HTR-8/SVneo (cell line): ENCODE results near the gene GDF2.

Experiments
- DNase-seq: peaks from one replicate; pipeline ENCODE4 v3.0.0; 2011; ENCODE audit warnings: low spot score, mixed read lengths; ENCODE audit not compliant: insufficient read length
- FAIRE-seq: peaks from 2 replicates; lab custom pipeline; 2011; peaks lifted over from hg19 to GRCh38; lab: Jason Lieb, UNC

GDF2 gene

DNA sequence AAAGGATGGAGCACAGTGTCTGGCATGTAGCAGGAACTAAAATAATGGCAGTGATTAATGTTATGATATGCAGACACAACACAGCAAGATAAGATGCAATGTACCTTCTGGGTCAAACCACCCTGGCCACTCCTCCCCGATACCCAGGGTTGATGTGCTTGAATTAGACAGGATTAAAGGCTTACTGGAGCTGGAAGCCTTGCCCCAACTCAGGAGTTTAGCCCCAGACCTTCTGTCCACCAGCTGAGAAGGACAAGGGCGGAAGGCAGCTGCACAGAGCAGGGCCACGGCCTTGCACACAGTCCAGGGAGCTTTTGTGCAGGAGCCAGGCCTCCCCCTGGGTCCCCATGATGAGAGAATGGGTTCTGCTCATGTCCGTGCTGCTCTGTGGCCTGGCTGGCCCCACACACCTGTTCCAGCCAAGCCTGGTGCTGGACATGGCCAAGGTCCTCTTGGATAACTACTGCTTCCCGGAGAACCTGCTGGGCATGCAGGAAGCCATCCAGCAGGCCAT is 25.9 kb downstream of the GDF2 start, which contains the start of gene RBP3:
Gene RBP3, plus strand, starts transcription at position 226 of the 514 bp plus-strand sequence. Its CDS starts 122 bp downstream, at position 348.
- FAIRE-seq (no peak), DNase-seq (no peak)

DNA sequence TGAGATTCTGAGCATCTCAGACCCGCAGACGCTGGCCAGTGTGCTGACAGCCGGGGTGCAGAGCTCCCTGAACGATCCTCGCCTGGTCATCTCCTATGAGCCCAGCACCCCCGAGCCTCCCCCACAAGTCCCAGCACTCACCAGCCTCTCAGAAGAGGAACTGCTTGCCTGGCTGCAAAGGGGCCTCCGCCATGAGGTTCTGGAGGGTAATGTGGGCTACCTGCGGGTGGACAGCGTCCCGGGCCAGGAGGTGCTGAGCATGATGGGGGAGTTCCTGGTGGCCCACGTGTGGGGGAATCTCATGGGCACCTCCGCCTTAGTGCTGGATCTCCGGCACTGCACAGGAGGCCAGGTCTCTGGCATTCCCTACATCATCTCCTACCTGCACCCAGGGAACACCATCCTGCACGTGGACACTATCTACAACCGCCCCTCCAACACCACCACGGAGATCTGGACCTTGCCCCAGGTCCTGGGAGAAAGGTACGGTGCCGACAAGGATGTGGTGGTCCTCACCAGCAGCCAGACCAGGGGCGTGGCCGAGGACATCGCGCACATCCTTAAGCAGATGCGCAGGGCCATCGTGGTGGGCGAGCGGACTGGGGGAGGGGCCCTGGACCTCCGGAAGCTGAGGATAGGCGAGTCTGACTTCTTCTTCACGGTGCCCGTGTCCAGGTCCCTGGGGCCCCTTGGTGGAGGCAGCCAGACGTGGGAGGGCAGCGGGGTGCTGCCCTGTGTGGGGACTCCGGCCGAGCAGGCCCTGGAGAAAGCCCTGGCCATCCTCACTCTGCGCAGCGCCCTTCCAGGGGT is 26.6 kb downstream of the GDF2 start:
- FAIRE-seq = no peak
- DNase-seq = no peak

DNA sequence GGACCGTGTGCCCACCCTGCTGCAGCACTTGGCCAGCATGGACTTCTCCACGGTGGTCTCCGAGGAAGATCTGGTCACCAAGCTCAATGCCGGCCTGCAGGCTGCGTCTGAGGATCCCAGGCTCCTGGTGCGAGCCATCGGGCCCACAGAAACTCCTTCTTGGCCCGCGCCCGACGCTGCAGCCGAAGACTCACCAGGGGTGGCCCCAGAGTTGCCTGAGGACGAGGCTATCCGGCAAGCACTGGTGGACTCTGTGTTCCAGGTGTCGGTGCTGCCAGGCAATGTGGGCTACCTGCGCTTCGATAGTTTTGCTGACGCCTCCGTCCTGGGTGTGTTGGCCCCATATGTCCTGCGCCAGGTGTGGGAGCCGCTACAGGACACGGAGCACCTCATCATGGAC is 27.3 kb downstream of the GDF2 start:
- FAIRE-seq = no peak

DNA sequence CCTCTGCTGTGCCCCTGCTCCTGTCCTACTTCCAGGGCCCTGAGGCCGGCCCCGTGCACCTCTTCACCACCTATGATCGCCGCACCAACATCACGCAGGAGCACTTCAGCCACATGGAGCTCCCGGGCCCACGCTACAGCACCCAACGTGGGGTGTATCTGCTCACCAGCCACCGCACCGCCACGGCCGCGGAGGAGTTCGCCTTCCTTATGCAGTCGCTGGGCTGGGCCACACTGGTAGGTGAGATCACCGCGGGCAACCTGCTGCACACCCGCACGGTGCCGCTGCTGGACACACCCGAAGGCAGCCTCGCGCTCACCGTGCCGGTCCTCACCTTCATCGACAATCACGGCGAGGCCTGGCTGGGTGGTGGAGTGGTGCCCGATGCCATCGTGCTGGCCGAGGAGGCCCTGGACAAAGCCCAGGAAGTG is 27.7 kb downstream of the GDF2 start:
- DNase-seq (no peak), FAIRE-seq (no peak)

More for the DNA sequence above, 27.3 kb downstream of the GDF2 start:
- DNase-seq = no peak

DNA sequence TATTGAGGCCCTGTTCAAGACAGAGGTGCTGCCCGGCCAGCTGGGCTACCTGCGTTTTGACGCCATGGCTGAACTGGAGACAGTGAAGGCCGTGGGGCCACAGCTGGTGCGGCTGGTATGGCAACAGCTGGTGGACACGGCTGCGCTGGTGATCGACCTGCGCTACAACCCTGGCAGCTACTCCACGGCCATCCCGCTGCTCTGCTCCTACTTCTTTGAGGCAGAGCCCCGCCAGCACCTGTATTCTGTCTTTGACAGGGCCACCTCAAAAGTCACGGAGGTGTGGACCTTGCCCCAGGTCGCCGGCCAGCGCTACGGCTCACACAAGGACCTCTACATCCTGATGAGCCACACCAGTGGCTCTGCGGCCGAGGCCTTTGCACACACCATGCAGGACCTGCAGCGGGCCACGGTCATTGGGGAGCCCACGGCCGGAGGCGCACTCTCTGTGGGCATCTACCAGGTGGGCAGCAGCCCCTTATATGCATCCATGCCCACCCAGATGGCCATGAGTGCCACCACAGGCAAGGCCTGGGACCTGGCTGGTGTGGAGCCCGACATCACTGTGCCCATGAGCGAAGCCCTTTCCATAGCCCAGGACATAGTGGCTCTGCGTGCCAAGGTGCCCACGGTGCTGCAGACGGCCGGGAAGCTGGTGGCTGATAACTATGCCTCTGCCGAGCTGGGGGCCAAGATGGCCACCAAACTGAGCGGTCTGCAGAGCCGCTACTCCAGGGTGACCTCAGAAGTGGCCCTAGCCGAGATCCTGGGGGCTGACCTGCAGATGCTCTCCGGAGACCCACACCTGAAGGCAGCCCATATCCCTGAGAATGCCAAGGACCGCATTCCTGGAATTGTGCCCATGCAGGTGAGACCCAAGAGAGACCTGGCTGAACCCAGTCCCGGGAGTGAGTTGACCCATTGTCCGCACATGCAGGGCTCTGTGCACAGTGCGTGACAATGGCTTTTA is 28.7 kb downstream of the GDF2 start:
- no peak for DNase-seq
- no peak for FAIRE-seq

DNA sequence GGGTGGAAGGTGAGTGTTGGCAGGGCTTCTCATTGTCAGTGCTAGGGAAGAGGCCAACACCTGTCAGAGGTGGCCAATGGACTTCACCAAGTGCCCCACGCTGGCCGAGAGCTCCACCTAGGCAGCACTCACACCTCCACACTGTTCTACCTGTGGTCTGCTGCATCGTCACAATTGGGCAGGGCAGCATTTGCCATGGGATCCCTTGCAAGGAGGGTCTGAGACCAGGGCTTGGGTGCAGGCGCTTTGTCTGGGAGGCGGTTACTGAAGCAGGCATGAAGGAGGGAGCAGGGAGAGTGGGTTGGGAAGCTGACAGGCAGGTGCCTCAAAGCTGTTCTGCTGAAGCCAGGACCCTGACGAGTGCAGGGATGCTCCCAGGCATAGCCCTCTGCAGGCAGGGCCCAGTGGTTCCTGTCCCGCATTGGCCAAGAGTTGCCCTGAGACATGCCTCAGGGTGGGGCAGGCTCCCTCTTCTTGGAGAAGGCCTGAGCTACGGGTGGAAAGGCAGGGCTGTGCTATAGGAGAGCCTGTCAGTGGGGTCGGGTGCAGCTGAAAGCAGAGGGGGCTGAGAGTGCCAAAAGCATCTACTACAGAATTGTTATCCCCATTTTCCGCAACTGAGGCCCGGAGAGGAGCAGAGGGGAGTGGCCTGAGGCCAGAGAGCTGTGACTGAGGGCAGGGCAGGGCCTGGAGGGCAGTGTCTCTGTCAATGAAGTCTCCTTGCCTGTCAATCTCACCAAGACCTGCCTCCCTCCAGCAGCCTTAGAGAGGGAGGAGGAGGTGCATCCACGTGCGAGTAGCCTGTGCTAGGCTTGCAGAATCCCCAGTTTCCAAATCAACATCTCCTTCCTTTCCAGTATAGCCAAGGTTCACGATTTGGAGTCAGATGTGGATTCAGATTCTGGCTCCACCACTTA is 29.9 kb downstream of the GDF2 start:
- no peak for FAIRE-seq
- no peak for DNase-seq

DNA sequence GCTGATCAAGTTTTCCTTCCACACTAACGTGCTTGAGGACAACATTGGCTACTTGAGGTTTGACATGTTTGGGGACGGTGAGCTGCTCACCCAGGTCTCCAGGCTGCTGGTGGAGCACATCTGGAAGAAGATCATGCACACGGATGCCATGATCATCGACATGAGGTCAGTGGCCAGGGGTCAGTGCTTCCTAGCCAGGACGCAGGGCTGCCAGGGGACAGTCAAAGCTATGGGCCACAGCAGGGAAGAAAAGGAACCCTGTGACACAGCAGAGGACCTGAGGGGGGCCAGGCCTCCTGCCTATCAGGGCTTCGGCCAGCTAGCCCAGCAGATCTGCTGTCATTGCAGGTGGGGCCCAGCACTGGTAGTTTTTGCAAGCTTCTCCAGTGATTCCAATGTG is 31.1 kb downstream of the GDF2 start:
- FAIRE-seq = no peak
- DNase-seq = no peak

DNA sequence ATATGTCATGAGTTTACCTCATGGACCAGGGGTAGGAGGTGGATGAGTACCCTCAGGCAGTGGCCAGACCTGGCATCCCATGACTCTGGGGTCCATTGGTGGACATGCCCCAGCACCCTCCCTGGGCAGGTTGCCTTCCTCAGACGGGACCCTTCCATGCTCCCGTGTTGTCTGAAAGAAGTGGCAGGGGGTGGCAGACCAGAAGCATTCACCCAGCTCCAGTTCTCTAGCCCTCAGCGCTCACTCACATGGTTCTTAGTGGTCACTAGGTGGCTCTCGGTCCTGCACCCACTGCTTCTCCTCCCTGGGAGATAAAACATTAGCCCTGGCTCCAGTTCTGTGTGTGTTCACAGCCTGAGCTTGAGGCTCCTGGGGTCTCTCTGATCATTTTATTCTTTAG is 31.9 kb downstream of the GDF2 start:
- FAIRE-seq = no peak
- DNase-seq = peak; percentile 53

DNA sequence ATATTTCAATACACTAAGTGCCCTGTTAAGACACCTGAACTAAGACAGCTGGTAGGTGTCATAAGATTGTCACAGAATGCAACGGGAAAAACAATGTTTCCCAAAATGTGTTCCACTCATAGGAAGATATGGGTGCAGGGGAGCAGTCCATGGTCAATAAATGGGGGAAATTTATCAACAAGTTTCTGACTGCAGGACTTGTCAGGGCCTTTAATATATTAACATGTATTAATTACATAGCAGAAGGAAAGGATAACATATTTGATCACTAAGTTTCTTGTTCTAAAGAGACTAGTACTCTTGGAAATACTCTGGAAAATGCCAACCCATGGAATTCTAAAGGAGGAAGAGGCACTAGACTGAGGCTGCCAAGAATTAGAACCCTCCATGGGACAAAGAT is 32.6 kb downstream of the GDF2 start:
- no peak for FAIRE-seq

DNA sequence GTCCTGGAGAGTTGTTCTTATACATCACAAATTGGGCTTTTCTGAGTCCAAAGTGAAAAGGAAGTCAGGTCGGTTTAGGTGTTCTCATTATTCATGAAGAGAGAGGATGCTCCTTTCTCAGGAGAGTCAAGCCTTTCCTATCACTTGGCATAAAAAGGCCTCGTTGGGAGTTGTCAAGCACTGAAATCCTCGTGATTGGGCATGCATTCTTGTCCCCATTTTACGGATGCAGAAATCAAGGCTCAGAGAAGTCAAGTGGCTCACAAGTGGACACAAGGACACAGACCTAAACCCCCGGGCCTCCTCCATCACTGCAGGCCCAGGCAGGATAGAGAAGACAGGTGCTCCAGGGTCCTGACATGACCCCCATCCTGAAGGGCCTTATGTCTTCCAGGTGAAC is 34.5 kb downstream of the GDF2 start:
- DNase-seq = no peak
- FAIRE-seq = no peak

More for the DNA sequence above, 32.6 kb downstream of the GDF2 start:
- no peak for DNase-seq

DNA sequence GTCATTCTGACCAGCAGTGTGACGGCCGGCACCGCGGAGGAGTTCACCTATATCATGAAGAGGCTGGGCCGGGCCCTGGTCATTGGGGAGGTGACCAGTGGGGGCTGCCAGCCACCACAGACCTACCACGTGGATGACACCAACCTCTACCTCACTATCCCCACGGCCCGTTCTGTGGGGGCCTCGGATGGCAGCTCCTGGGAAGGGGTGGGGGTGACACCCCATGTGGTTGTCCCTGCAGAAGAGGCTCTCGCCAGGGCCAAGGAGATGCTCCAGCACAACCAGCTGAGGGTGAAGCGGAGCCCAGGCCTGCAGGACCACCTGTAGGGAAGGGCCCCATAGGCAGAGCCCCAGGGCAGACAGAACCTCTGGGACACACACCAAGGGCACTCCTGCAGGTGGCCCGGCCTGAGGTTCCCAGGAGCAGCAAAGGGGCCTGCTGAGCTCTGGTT is 34.9 kb downstream of the GDF2 start:
- FAIRE-seq (no peak), DNase-seq (no peak)

DNA sequence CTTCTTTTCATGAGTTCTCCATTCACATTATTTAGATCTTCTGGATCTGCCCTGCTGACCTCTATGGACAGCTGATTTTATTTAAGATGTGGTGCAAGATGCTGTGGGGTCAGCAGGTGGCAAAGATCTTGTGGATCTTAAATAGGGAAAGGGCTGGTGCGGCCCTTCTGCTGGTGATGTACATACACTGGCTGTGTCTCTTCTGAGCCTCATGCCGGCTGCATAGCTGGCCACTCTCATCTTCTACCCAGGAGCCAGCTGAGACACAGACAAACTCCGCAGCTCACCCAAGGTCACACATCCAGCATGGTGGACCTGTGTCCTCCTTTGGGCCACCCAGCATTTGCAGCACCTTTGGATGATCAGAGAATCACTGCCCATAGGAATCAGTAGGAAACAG is 35.7 kb downstream of the GDF2 start:
- FAIRE-seq (no peak), DNase-seq (no peak)

DNA sequence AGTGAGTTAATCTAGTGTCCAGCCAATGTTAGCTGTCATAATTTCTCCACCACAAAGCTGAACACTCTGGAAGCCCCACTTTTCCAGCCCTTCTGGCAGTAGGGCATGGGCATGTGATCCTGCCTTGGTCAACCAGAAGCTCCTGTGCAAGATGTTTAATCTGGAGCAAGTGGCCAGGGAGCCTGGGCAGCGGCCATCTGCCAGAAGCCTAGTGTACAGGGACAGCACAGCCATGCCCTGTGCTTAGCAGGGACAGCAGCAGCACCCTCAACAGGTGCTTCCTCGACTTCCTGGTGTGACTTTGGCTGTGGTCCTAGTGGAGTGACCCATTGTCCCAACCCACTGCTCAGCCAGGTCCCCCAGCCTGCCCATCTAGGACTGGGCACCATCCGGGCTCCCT is 36.2 kb downstream of the GDF2 start:
- no peak for DNase-seq
- FAIRE-seq = no peak

DNA sequence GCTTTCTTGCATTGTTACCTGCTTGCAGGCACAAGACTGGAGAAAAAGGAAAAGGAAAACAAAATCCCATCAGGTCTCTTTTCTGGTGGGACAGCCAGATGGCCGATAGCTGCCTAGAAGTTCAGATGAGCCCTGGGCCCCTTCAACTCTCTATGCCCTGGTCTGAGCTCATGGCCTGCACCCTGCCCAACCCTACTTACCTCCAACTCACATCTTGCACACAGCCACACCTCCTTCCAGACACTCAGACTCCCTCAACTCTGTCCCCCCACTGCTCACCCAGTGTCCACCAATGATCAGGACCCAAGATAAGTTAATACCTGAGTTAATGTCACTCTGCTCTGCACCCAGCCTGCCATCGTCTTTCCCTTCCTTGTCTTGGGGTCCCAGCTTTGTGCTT is 36.8 kb downstream of the GDF2 start:
- FAIRE-seq = no peak
- DNase-seq = no peak

DNA sequence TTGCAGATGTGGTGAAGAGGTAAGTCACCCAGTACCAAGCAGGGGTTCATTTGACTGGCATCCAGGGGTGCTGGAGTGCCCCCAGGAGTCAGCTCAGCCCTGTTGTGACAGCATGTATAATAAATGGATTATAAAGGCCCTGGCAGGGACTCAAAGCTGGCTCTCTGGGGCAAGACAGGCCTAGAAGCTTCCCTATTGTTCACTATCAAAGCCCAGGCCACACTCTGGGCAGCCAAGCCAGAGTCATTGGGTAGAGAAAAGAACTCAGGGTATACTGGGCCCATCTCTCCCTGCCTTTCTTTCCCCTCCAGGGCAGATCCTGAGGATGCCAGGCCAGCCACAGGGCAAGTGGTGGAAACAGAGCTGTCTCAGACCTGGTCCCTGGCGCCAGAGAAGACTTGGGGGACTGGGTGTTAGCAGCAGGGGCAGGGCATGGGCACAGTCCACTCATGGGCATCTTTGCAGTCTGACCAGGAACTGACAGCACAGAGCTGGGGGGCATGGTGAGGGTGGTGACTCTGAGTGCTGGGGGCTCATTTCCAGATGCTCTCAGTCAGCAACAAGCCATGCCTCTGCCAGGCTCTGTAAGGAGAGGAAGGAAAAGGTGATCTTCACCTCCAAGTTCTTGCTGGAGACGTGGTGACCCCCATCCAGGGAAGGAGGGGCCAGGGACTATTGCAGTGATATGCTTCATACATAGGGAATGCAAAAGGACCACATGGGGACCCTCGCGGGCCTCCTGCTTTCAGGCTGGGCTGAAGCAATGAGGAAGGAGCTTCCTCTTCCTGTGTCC is 37.6 kb downstream of the GDF2 start:
- no peak for FAIRE-seq
- no peak for DNase-seq

DNA sequence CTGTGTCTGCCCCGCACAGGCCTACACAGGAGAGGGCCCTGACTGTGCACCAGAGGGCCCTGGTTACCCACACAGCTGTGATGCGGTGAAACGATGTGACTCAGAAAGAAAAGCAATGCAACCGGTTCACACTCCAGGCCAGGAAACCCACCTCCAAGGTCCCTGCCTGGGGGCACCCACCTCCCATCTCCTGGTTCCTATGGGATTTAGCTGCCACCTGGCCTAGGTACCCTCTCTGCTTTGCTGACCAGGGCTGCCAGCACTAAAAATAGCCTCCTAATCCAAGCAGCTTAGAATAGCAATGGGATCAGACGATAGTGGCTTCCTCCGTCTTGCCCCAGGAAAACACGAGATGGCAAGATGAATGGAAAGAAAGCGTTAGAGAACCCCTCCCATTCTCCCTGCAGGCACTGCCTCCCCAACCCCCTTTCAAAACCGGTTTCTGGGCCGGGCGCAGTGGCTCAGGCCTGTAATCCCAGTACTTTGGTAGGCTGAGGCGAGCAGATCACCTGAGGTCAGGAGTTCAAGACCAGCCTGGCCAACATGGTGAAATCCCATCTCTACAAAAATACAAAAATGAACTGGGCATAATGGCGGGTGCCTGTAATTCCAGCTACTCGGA is 38.3 kb downstream of the GDF2 start:
- FAIRE-seq (no peak), DNase-seq (no peak)

DNA sequence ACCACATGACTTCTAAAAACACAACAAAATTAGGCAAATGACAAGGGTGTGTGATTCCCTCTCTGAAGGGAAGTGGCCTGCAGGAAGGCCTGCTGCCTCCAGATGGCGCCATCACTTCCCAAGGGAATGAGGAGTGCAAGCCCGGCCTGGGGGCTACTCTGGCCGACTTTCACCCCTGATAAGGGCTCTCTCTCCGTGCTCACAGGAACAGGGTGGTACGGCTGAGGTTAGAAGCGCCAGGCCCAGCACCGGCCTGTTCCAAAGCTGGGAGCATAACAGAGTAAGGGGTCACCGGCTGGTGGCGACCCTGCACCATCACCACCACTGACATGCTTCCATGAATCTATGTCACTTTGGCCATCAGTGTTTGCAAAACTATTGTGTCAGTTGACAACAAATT is 39.0 kb downstream of the GDF2 start:
- FAIRE-seq (no peak), DNase-seq (peak; percentile 52)

DNA sequence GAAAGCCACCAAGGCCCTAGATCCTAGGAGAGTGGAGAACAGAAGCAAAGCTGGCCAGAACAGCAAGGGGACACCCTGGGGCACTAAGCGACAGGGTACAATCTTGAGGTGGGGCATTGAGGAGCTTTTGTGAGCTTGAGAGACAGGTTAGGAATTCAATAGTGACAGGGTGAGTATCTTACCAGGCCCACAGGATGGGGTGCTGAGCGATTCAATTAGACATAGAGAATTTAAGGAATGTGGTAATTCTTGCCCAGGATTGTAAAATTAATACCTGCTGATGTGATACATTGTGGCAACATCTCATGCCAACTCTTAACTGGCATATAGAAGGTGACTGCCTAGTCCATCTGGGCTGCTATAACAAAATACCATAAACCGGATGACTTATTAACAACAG is 39.9 kb downstream of the GDF2 start:
- FAIRE-seq = no peak
- no peak for DNase-seq

DNA sequence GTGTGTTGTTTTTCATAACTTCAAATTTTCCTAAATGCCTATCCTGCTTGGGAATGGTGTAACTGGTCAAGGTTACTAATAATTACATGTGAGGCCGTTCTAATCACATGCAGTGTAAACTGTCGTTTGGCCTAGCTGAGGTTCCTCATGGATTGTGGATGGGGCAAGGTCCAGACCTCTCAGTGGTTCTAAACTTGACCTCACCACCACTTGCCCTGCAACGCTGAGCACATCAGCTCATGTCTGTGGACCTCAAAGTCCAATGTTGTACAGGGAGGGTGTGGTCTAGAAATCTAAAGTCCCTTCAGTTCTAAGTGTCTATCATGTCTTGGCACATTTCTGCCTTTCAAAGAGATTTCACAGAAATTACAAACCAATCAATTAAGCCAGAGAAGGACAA is 41.5 kb downstream of the GDF2 start:
- FAIRE-seq = no peak
- DNase-seq = no peak
